Uterus (tissue), 4 donors: ENCODE results near the gene TEX29. TPM values are rescaled to one million over a fixed set of nuclear protein-coding genes. Genes with fewer than 3 reads are reported as not detected.

Source experiments
- DNase-seq, 2 donors: peaks; one replicate each; pipeline ENCODE4 v3.0.0-alpha.2; 2019 to 2020
- H3K27ac ChIP-seq, 2 donors: fragments of 200-600 bp; sonication (generic); 1 replicate in 1 of 2; 2 replicates in 1 of 2; pipeline ENCODE4 v1.5.1; 2016 to 2018
- H3K27me3 ChIP-seq, 2 donors: fragments of 200-600 bp; sonication (generic); one replicate each; pipeline ENCODE4 v1.5.1; 2018 to 2019; ENCODE audit warnings: control low read depth in 1 of 2
- H3K36me3 ChIP-seq, 2 donors: fragments of 200-600 bp; sonication (generic); one replicate each; pipeline ENCODE4 v1.5.1; 2019; ENCODE audit warnings: control low read depth in 1 of 2
- H3K4me1 ChIP-seq, 2 donors: fragments of 200-600 bp; sonication (generic); one replicate each; pipeline ENCODE4 v1.5.1; 2018 to 2019; ENCODE audit warnings: control low read depth in 1 of 2
- H3K4me3 ChIP-seq, 2 donors: fragments of 200-600 bp; sonication (generic); 1 replicate in 1 of 2; 2 replicates in 1 of 2; pipeline ENCODE4 v1.5.1; 2018 to 2019; ENCODE audit warnings: mild to moderate bottlenecking in 1 of 2
- H3K9me3 ChIP-seq, 2 donors: fragments of 200-600 bp; sonication (generic); one replicate each; pipeline ENCODE4 v1.5.1; 2019; ENCODE audit warnings: control low read depth in 1 of 2
- POLR2A ChIP-seq, 2 donors: fragments of 450-650 bp; IDR thresholded peaks; one replicate each; pipeline ENCODE4 v1.6.1; 2016; ENCODE audit warnings: antibody characterized with exemption in 2 of 2, mild to moderate bottlenecking in 1 of 2, moderate library complexity in 1 of 2
- intact Hi-C: fragments of 100-400 bp; cut with DNase I; formaldehyde crosslinking; loops from one replicate; pipeline ENCODE4 v1.15.1; 2023; ENCODE audit warnings: low total_unique reads
- total RNA-seq, 4 donors: library from RNA; depleted of rRNA in 3 of 4; stranded (reverse); fragments of >200 nt in 3 of 4; gene quantifications; one replicate each; pipeline versions ENCODE4 v1.1.0 to v1.2.4, GENCODE V29; 2014 to 2023
- TF ChIP-seq, protein P1 (sequence below), 4 experiments: fragments of 200-600 bp in 2 of 4; fragments of 450-650 bp in 2 of 4; sonication (generic) in 2 of 4; IDR thresholded peaks; one replicate each; pipeline ENCODE4 v1.5.1; 2016 to 2019; ENCODE audit warnings: antibody characterized with exemption in 4 of 4, mild to moderate bottlenecking in 2 of 4, moderate library complexity in 1 of 4
- donor health status: DM: yes; HTN: yes; CAD: no.

TEX29 gene
- total RNA-seq, 4 donors from 2014 or later = 0.91 TPM; not detected in 3

DNA sequence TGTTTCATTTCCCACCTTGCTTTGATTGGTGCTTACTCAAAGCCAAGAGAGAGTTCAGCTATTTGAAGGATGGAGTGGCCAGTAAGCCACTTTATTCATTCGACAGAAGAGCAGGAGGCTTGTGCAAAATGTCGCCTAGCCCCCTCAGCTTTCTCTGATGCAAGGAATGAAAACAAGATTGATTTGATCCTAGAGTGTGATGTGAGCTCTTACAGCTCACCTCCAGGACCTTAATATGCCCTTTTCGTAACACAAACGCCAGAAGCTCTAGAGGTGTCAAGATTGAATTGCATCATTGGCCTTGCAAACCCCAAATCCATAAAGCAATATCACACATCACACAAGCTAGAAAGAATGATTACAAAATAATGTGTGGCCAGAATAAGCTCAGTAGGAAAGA, 36.4 kb downstream of the TEX29 start:
- Histone ChIP-seq H3K27me3 (no peaks in the 10 kb centered on the region), H3K27ac (no peak overlapping the region), H3K4me1 (no peaks in the 10 kb centered on the region), H3K9me3 (no peaks in the 10 kb centered on the region), H3K4me3 (no peak overlapping the region), H3K36me3 (no peaks in the 10 kb centered on the region)
- DNase-seq = no peak
- TF ChIP-seq, protein P1, sequence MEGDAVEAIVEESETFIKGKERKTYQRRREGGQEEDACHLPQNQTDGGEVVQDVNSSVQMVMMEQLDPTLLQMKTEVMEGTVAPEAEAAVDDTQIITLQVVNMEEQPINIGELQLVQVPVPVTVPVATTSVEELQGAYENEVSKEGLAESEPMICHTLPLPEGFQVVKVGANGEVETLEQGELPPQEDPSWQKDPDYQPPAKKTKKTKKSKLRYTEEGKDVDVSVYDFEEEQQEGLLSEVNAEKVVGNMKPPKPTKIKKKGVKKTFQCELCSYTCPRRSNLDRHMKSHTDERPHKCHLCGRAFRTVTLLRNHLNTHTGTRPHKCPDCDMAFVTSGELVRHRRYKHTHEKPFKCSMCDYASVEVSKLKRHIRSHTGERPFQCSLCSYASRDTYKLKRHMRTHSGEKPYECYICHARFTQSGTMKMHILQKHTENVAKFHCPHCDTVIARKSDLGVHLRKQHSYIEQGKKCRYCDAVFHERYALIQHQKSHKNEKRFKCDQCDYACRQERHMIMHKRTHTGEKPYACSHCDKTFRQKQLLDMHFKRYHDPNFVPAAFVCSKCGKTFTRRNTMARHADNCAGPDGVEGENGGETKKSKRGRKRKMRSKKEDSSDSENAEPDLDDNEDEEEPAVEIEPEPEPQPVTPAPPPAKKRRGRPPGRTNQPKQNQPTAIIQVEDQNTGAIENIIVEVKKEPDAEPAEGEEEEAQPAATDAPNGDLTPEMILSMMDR (IDR thresholded peaks at IDR 0.05) = no peak
- no peak for TF ChIP-seq POLR2A (IDR thresholded peaks at IDR 0.05)
- intact Hi-C loops = no loop called here

DNA sequence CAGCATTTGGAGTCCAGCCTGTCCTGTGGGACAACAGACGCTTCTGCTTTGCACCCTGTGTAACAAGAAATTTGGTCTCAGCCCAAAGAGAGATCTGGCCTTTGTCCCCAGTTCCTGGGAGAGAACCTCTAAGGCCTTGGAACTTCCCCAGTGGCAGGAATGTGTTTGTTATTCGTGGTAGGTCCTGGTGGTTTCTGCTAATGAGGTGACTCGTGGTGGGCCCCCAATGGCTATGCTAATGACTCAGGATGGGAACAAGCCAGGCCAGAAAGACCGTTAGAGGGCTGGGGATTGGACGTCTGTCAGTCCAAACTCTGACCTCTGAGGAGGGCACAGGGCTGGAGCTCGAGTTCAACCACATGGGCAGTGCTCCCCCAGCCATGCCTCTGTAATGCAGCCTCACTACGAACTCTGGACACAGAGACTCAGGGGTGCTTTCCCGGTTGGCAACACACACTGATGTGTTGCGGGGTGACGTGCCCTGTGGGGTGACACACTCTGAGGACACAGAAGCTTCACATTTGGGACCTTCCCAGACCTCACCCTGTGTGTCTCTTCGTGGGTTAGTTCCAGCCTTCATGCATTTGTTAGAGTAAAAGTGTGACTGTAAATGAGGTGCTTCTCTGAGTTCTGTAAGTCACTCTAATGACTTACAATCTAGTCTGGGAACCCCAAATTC, 38.9 kb downstream of the TEX29 start:
- intact Hi-C loops = no loop called here
- TF ChIP-seq, protein P1 (IDR thresholded peaks at IDR 0.05) = no peak
- TF ChIP-seq POLR2A (IDR thresholded peaks at IDR 0.05) = no peak
- Histone ChIP-seq H3K4me1 (no peaks in the 10 kb centered on the region), H3K9me3 (no peaks in the 10 kb centered on the region), H3K27ac (no peak overlapping the region), H3K36me3 (no peaks in the 10 kb centered on the region), H3K4me3 (no peak overlapping the region), H3K27me3 (no peaks in the 10 kb centered on the region)
- no peak for DNase-seq

DNA sequence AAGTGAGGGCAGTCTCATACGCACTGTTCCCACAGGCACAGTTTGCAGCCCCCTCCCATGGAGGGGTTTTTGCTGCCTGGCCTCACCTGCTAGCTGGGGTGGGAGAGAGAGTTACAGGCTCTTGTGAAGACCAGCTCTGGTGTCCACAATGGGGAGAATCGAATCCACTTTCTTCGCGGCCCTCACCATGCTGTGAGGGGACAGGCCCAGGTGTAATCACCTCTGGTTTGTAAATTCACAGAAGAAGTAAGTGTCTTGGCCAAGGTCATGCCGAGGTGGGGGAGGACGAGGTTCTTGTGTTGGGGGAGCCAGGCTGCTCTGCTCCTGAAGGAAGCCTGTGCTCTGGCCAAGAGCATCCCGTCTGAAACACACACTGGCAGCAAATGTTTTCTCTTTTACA, 39.5 kb downstream of the TEX29 start:
- Histone ChIP-seq H3K27ac (no peak overlapping the region), H3K36me3 (no peaks in the 10 kb centered on the region), H3K27me3 (no peaks in the 10 kb centered on the region), H3K4me3 (no peak overlapping the region), H3K4me1 (no peaks in the 10 kb centered on the region), H3K9me3 (no peaks in the 10 kb centered on the region)
- intact Hi-C loops = no loop called here
- no peak for TF ChIP-seq POLR2A (IDR thresholded peaks at IDR 0.05)
- TF ChIP-seq, protein P1 (IDR thresholded peaks at IDR 0.05) = no peak
- no peak for DNase-seq

DNA sequence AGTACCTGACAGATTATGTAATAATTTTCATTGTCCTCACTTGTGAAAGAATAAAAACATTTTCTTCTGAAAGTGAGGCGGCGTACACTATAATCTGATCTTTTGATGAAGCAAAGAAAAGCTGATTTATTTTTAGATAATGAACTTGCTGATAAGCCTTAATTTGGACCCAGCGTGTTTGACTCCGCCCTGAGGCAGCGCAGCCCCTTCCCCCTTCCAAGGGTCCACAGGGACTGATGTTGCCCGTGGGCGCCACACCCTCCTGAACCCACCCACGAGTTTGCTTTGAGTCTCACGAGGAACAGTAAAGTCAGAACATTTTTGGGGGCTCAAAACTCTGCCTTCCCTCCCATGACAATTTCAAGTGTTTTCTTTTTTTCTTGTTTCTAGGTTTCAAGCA, 40.0 kb downstream of the TEX29 start:
- Histone ChIP-seq H3K36me3 (no peaks in the 10 kb centered on the region), H3K9me3 (no peaks in the 10 kb centered on the region), H3K4me1 (no peaks in the 10 kb centered on the region), H3K27me3 (no peaks in the 10 kb centered on the region), H3K4me3 (no peak overlapping the region), H3K27ac (no peak overlapping the region)
- DNase-seq = no peak
- intact Hi-C loops = no loop called here
- no peak for TF ChIP-seq POLR2A (IDR thresholded peaks at IDR 0.05)
- TF ChIP-seq, protein P1 (IDR thresholded peaks at IDR 0.05) = no peak

DNA sequence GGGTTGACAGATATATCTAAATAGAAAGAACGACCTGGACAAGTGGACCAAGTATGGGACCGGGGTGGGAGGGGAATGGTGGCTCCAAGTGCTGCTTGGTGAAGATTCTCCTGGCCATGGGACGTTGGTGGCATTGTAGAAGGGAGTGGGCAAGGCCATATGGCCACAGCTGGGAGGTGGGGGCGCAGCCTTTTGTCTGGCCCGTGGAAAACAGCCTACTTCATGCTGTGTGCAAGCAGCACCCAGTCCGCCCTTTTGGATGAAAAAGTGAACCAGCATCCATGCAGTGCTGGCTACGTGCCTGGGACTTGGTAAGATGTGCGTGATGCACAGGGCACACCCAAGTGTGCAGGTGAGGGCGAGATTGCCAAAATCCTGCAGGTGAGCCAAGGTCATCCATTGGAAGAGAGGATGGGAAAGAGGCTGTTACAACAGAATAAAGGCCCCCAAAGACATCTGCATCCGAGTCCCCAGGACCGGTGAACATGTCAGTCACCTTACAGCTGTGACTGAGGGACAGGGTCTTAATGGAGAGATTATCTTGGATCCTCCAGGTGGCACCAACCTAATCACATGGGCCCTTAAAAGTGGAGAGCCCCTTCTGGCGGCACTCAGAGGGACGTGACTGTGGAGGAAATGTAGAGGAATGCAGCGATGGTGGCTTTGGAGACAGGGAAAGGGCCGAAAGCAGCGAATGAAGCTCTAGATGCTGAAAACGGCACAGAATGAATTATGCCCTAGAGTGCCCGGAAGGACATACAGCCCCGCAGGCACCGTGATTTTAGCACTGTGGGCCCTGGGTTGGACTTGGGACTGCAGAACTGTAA, 40.8 kb downstream of the TEX29 start:
- H3K27ac ChIP-seq = no peak overlapping the region
- intact Hi-C loops = no loop called here
- no peaks in the 10 kb centered on the region for H3K9me3 ChIP-seq
- TF ChIP-seq POLR2A (IDR thresholded peaks at IDR 0.05) = no peak
- TF ChIP-seq, protein P1 (IDR thresholded peaks at IDR 0.05) = no peak
- H3K36me3 ChIP-seq = no peaks in the 10 kb centered on the region
- H3K4me3 ChIP-seq = no peak overlapping the region
- H3K27me3 ChIP-seq = no peaks in the 10 kb centered on the region
- no peak for DNase-seq
- no peaks in the 10 kb centered on the region for H3K4me1 ChIP-seq
